Stimulated activated naive B cell treated with anti-CD40 and anti-IgM and Interleukin-4, amounts not matched to agents 10 μg/mL and 1 μg/mL and 100 μg/mL, for 72 hours (primary cell): ENCODE results near the gene KATNAL1.
A peak's percentile ranks its signal among the peaks of the same experiment; 100 is the strongest.

Source experiments
- ATAC-seq, 2 donors: fragments of 150-1000 bp; cut with Tn5 transposase; replicated peaks; 2 replicates each; pipeline ENCODE4 v1.10.0; 2021; ENCODE audit warnings: moderate library complexity in 1 of 2
- DNase-seq: peaks from one replicate; pipeline ENCODE4 v3.0.0; 2021
- H3K27ac Mint-ChIP-seq: one replicate; pipeline ENCODE4 v1.8.0; 2022; ENCODE audit warnings: mild to moderate bottlenecking, mixed read lengths
- H3K27me3 Mint-ChIP-seq, 2 donors: one replicate each; pipeline ENCODE4 v1.8.0; 2022; ENCODE audit warnings: mixed read lengths in 2 of 2
- H3K36me3 Mint-ChIP-seq, 2 donors: one replicate each; pipeline ENCODE4 v1.8.0; 2022; ENCODE audit warnings: mixed read lengths in 2 of 2, mild to moderate bottlenecking in 1 of 2
- H3K4me1 Mint-ChIP-seq, 2 donors: one replicate each; pipeline ENCODE4 v1.8.0; 2022; ENCODE audit warnings: mixed read lengths in 2 of 2, mild to moderate bottlenecking in 1 of 2
- H3K4me3 Mint-ChIP-seq, 2 donors: one replicate each; pipeline ENCODE4 v1.8.0; 2022; ENCODE audit warnings: mild to moderate bottlenecking in 2 of 2, mixed read lengths in 2 of 2, moderate library complexity in 1 of 2
- H3K9me3 Mint-ChIP-seq, 2 donors: one replicate each; pipeline ENCODE4 v1.8.0; 2022; ENCODE audit warnings: mixed read lengths in 2 of 2, mild to moderate bottlenecking in 1 of 2

The KATNAL1 gene

GRCh38 chr13:30339738-30340330 lies 32.5 kb upstream of the KATNAL1 start:
- ATAC-seq (no peak), DNase-seq (no peak)
- Mint-ChIP-seq H3K4me1 (peaks cover 9 to 12% of the 10 kb centered on the region in 2 donors), H3K4me3 (no peak overlapping the region), H3K27ac (no peak overlapping the region), H3K27me3 (no peaks in the 10 kb centered on the region), H3K9me3 (no peaks in the 10 kb centered on the region), H3K36me3 (no peaks in the 10 kb centered on the region)

- Mint-ChIP-seq H3K9me3 (no peaks in the 10 kb centered on the region), H3K27me3 (no peaks in the 10 kb centered on the region), H3K4me1 (peaks cover 11 to 21% of the 10 kb centered on the region in 2 donors), H3K27ac (no peak overlapping the region), H3K36me3 (no peaks in the 10 kb centered on the region), H3K4me3 (no peak overlapping the region)
- no peak for DNase-seq
- no peak for ATAC-seq
Observed at GRCh38 chr13:30338952-30339351, 31.6 kb upstream of the KATNAL1 start.

- ATAC-seq (no peak), DNase-seq (no peak)
- Mint-ChIP-seq H3K36me3 (no peaks in the 10 kb centered on the region), H3K9me3 (no peaks in the 10 kb centered on the region), H3K4me1 (peaks cover 16 to 26% of the 10 kb centered on the region in 2 donors), H3K4me3 (no peak overlapping the region), H3K27me3 (no peaks in the 10 kb centered on the region), H3K27ac (no peak overlapping the region)
Observed at GRCh38 chr13:30338331-30338851, 31.0 kb upstream of the KATNAL1 start.

GRCh38 chr13:30337061-30337610 lies 29.8 kb upstream of the KATNAL1 start:
- Mint-ChIP-seq H3K9me3 (no peaks in the 10 kb centered on the region), H3K4me1 (peaks cover 24 to 39% of the 10 kb centered on the region in 2 donors), H3K27me3 (no peaks in the 10 kb centered on the region), H3K4me3 (no peak overlapping the region), H3K36me3 (no peaks in the 10 kb centered on the region), H3K27ac (no peak overlapping the region)
- DNase-seq (no peak), ATAC-seq (no peak)

- H3K27me3 Mint-ChIP-seq = no peaks in the 10 kb centered on the region
- ATAC-seq (no peak), DNase-seq (no peak)
- H3K4me1 Mint-ChIP-seq = peaks cover 32 to 51% of the 10 kb centered on the region in 2 donors
- no peak overlapping the region for H3K27ac Mint-ChIP-seq
- no peak overlapping the region for H3K4me3 Mint-ChIP-seq
- no peaks in the 10 kb centered on the region for H3K36me3 Mint-ChIP-seq
- H3K9me3 Mint-ChIP-seq = no peaks in the 10 kb centered on the region
Observed at GRCh38 chr13:30334663-30335386, 27.5 kb upstream of the KATNAL1 start.

- ATAC-seq (no peak), DNase-seq (no peak)
- Mint-ChIP-seq H3K36me3 (no peaks in the 10 kb centered on the region), H3K9me3 (no peaks in the 10 kb centered on the region), H3K4me1 (peaks cover 35 to 61% of the 10 kb centered on the region in 2 donors), H3K27ac (no peak overlapping the region), H3K27me3 (no peaks in the 10 kb centered on the region), H3K4me3 (peak overlapping the region in 1 of 2 donors; percentile 20)
Observed at GRCh38 chr13:30333616-30334015, 26.3 kb upstream of the KATNAL1 start.

- DNase-seq = no peak
- H3K27me3 Mint-ChIP-seq = no peaks in the 10 kb centered on the region
- peak overlapping the region in 1 of 2 donors; percentile 20 for H3K4me3 Mint-ChIP-seq
- peaks cover 35 to 62% of the 10 kb centered on the region in 2 donors for H3K4me1 Mint-ChIP-seq
- H3K9me3 Mint-ChIP-seq = no peaks in the 10 kb centered on the region
- no peak overlapping the region for H3K27ac Mint-ChIP-seq
- no peaks in the 10 kb centered on the region for H3K36me3 Mint-ChIP-seq
- peak; percentile 90 to 93 for ATAC-seq
Observed at GRCh38 chr13:30332456-30333143, 25.2 kb upstream of the KATNAL1 start.

- Mint-ChIP-seq H3K27ac (no peak overlapping the region), H3K36me3 (no peaks in the 10 kb centered on the region), H3K4me1 (peaks cover 28 to 54% of the 10 kb centered on the region in 2 donors), H3K4me3 (no peak overlapping the region), H3K9me3 (no peaks in the 10 kb centered on the region), H3K27me3 (no peaks in the 10 kb centered on the region)
- DNase-seq (no peak), ATAC-seq (no peak)
Observed at GRCh38 chr13:30331331-30331771, 24.0 kb upstream of the KATNAL1 start.

- no peak overlapping the region for H3K27ac Mint-ChIP-seq
- no peak for ATAC-seq
- peaks cover 25 to 43% of the 10 kb centered on the region in 2 donors for H3K4me1 Mint-ChIP-seq
- H3K36me3 Mint-ChIP-seq = no peaks in the 10 kb centered on the region
- no peak for DNase-seq
- no peaks in the 10 kb centered on the region for H3K9me3 Mint-ChIP-seq
- no peaks in the 10 kb centered on the region for H3K27me3 Mint-ChIP-seq
- no peak overlapping the region for H3K4me3 Mint-ChIP-seq
Observed at GRCh38 chr13:30329009-30329585, 21.7 kb upstream of the KATNAL1 start.

GRCh38 chr13:30325668-30326067 lies 18.3 kb upstream of the KATNAL1 start:
- ATAC-seq = no peak
- Mint-ChIP-seq H3K4me1 (peaks cover 9 to 25% of the 10 kb centered on the region in 2 donors), H3K9me3 (no peaks in the 10 kb centered on the region)

GRCh38 chr13:30323524-30323923 lies 16.2 kb upstream of the KATNAL1 start:
- peaks cover 7 to 18% of the 10 kb centered on the region in 2 donors for H3K4me1 Mint-ChIP-seq
- no peak overlapping the region for H3K27ac Mint-ChIP-seq
- H3K27me3 Mint-ChIP-seq = no peaks in the 10 kb centered on the region
- ATAC-seq = peak; percentile 36 to 50
- H3K4me3 Mint-ChIP-seq = no peak overlapping the region
- H3K36me3 Mint-ChIP-seq = peaks cover 0 to 3% of the 10 kb centered on the region in 2 donors
- no peaks in the 10 kb centered on the region for H3K9me3 Mint-ChIP-seq
- no peak for DNase-seq

More at GRCh38 chr13:30325668-30326067, 18.3 kb upstream of the KATNAL1 start:
- Mint-ChIP-seq H3K4me3 (no peak overlapping the region), H3K27me3 (no peaks in the 10 kb centered on the region), H3K36me3 (no peaks in the 10 kb centered on the region), H3K27ac (no peak overlapping the region)
- no peak for DNase-seq

- no peaks in the 10 kb centered on the region for H3K9me3 Mint-ChIP-seq
- peaks cover 8 to 18% of the 10 kb centered on the region in 2 donors for H3K4me1 Mint-ChIP-seq
- H3K27ac Mint-ChIP-seq = no peak overlapping the region
- H3K36me3 Mint-ChIP-seq = peaks cover 0 to 3% of the 10 kb centered on the region in 2 donors
- H3K27me3 Mint-ChIP-seq = no peaks in the 10 kb centered on the region
- DNase-seq (no peak), ATAC-seq (no peak)
- no peak overlapping the region for H3K4me3 Mint-ChIP-seq
Observed at GRCh38 chr13:30322428-30322827, 15.1 kb upstream of the KATNAL1 start.

- Mint-ChIP-seq H3K27ac (no peak overlapping the region), H3K4me3 (no peak overlapping the region), H3K27me3 (no peaks in the 10 kb centered on the region), H3K9me3 (no peaks in the 10 kb centered on the region), H3K4me1 (peaks cover 7 to 18% of the 10 kb centered on the region in 2 donors), H3K36me3 (peaks cover 0 to 3% of the 10 kb centered on the region in 2 donors)
- DNase-seq (no peak), ATAC-seq (no peak)
Observed at GRCh38 chr13:30321256-30321655, 13.9 kb upstream of the KATNAL1 start.

- H3K4me1 Mint-ChIP-seq = peaks cover 12 to 27% of the 10 kb centered on the region in 2 donors
- H3K27ac Mint-ChIP-seq = no peak overlapping the region
- ATAC-seq (no peak), DNase-seq (no peak)
- H3K9me3 Mint-ChIP-seq = no peaks in the 10 kb centered on the region
- no peaks in the 10 kb centered on the region for H3K27me3 Mint-ChIP-seq
- peaks cover 0 to 3% of the 10 kb centered on the region in 2 donors for H3K36me3 Mint-ChIP-seq
- no peak overlapping the region for H3K4me3 Mint-ChIP-seq
Observed at GRCh38 chr13:30319655-30320054, 12.3 kb upstream of the KATNAL1 start.
